Activated naive CD4-positive, alpha-beta T cell treated with anti-CD3 and anti-CD28 coated beads for 36 hours (primary cell): ENCODE measurements around the gene RNPS1. TPM values are rescaled to one million over a fixed set of nuclear protein-coding genes. Genes with fewer than 3 reads are reported as not detected.

Experiments
- CTCF ChIA-PET: fragments of 350-600 bp; sonication (Branson Sonifier 250); formaldehyde crosslinking; loops from one replicate; lab custom pipeline; 2021; ENCODE audit warnings: antibody characterized with exemption; lab: Charles Lee
- DNase-seq: peaks from one replicate; pipeline ENCODE4 v3.0.0-alpha.2; 2020
- H3K27ac Mint-ChIP-seq: one replicate; pipeline ENCODE4 v1.8.0; 2021; ENCODE audit warnings: mild to moderate bottlenecking, mixed read lengths
- H3K27me3 Mint-ChIP-seq: one replicate; pipeline ENCODE4 v1.8.0; 2021; ENCODE audit warnings: low read depth, mixed read lengths
- H3K36me3 Mint-ChIP-seq: one replicate; pipeline ENCODE4 v1.8.0; 2021; ENCODE audit warnings: low read depth, mixed read lengths
- H3K4me1 Mint-ChIP-seq: one replicate; pipeline ENCODE4 v1.8.0; 2021; ENCODE audit warnings: low read depth, mixed read lengths
- H3K4me3 Mint-ChIP-seq: one replicate; pipeline ENCODE4 v1.8.0; 2021; ENCODE audit warnings: mild to moderate bottlenecking, moderate library complexity, mixed read lengths
- H3K9me3 Mint-ChIP-seq: one replicate; pipeline ENCODE4 v1.8.0; 2021; ENCODE audit warnings: mixed read lengths
- intact Hi-C: fragments of 100-400 bp; cut with micrococcal nuclease; formaldehyde crosslinking; loops from one replicate; pipeline ENCODE4 v1.15.1; 2023
- total RNA-seq, 2 experiments: library from RNA; stranded (reverse); gene quantifications; one replicate each; pipeline ENCODE4 v1.2.3, GENCODE V29; 2021

The RNPS1 gene
- total RNA-seq, 2 experiments from 2014 or later: 306 to 311 TPM

DNA sequence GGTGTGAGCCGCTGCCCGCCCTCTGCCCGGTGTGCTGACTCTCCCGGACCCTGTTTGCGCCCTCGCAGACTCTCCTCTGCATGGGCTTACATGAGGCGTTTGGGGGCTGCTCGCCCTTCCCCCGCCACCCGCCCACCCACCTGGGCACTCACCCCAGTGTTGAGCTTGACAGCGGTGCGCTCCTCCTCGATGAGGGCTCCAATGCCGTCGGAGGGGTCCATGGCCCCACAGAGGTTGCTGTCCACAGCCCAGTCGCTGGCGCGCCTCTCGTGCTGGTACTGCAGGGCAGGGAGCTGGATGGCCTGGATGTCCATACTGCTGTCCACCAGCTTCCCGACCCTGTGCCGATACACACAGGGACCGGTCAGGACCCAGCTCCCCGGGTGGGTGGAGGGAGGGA, 21.4 kb upstream of the RNPS1 start:
- H3K27ac Mint-ChIP-seq: no peak overlapping the region
- CTCF ChIA-PET: interaction anchor here (0.5 kb wide), 1 partner anchor 31 kb away, joined by 4 read pairs; no protein-coding TSS in a partner anchor
- H3K9me3 Mint-ChIP-seq: no peaks in the 10 kb centered on the region
- no peaks in the 10 kb centered on the region for H3K36me3 Mint-ChIP-seq
- no peaks in the 10 kb centered on the region for H3K27me3 Mint-ChIP-seq
- H3K4me3 Mint-ChIP-seq: no peak overlapping the region
- intact Hi-C loops: no loop called here
- no peak for DNase-seq
- H3K4me1 Mint-ChIP-seq: no peaks in the 10 kb centered on the region

DNA sequence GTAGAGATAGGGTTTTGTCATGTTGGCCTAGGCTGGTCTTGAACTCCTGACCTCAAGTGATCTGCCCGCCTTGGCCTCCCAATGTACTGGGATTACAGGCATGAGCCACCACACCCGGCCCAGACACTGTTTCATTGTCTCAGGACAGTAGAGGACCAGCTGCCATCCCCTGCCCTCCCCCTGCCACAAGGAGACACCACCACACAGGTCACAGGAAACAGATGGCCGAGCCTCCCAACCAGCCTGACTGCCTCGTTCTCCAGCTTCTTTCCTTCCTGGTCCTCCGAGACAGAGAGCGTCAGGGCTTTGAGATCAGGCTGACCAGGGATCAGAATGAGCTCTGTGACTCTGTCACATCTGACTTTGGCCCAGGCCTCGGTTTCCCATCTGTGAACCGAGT, 20.8 kb upstream of the RNPS1 start:
- Mint-ChIP-seq H3K36me3 (no peaks in the 10 kb centered on the region), H3K27ac (no peak overlapping the region), H3K27me3 (no peaks in the 10 kb centered on the region), H3K4me3 (no peak overlapping the region), H3K9me3 (no peaks in the 10 kb centered on the region), H3K4me1 (no peaks in the 10 kb centered on the region)
- intact Hi-C loops: no loop called here
- CTCF ChIA-PET: interaction anchor here (1.0 kb wide), 1 partner anchor 9 kb away, joined by 3 read pairs; no protein-coding TSS in a partner anchor
- no peak for DNase-seq

DNA sequence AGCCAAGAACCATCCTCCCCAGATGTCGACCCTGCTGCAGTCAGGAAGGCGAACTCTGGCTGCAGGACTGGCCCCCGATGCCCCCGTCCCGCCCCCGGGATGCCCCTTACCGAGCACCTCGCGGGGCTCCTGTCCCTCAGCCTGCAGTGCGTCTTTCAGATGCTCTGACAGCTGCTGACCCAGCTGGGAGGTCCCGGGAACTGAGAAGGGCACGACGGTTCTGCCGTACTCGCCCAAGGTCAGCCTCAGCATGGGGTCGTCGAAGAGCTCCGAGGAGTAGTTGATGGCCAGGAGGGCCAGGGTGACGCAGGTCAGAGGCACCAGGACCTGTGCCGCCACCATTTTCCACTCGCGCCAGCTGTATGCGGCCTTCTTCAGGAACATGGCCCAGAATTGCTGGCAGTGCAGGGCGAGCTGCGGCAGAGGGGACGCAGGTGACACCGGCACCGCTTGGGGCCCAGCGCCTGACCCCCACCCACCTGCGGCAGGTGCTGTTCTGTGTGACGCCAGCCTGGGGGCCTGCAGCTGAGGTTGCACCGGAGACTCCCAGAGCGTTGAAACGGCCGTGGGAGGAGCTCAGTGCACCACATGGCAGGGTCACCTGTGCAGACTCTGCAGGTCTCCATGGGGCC, 20.1 kb upstream of the RNPS1 start:
- Mint-ChIP-seq H3K27me3 (no peaks in the 10 kb centered on the region), H3K4me3 (no peak overlapping the region), H3K9me3 (no peaks in the 10 kb centered on the region), H3K36me3 (no peaks in the 10 kb centered on the region), H3K4me1 (no peaks in the 10 kb centered on the region), H3K27ac (no peak overlapping the region)
- intact Hi-C loops: no loop called here
- DNase-seq: no peak
- CTCF ChIA-PET: interaction anchor here (1.0 kb wide), 1 partner anchor 9 kb away, joined by 3 read pairs; no protein-coding TSS in a partner anchor

DNA sequence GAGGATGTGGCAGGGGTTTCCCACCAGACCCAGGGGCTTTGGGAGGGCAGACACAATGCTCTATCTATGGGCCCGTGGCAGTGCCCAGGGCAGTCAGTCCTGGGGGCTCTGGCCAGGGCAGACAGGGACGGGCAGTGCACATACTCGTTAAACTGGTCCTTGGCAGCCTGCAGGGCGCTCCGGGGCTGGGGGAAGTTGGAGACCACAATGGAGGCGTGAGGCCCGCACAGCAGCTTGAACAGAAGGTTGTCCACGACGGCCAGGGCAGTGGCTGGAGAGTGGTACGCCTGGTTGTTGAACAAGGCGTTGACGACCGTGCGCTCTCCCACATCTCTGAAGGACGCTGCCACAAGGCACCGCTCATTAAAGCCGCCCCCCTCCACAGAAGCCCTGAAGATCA, 18.6 kb upstream of the RNPS1 start:
- Mint-ChIP-seq H3K27me3 (no peaks in the 10 kb centered on the region), H3K4me3 (no peak overlapping the region), H3K36me3 (no peaks in the 10 kb centered on the region), H3K27ac (no peak overlapping the region), H3K4me1 (no peaks in the 10 kb centered on the region), H3K9me3 (no peaks in the 10 kb centered on the region)
- DNase-seq: no peak
- CTCF ChIA-PET: no interaction called here
- intact Hi-C loops: no loop called here

DNA sequence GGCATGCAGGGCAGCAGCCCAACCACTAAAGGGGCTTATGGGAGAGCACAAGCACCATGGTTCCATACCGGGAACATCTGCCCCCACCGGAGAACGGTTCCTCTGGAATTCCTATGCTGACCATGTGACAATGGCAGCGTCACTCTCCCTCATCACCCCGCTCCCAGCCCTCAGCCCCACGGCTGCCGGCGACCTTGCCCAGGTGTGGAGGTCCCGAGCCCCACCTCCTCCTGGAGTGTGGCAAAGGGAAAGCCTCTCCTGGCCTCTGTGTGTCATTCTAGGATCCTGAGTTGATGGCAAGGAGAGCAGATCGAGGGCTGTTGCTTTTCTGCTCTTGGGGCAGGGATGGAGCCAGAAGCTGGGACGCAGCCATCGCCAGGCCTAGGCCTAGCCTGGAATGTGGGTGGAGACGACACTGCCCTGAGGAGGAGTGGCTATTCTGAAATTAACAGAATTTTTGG, 17.8 kb upstream of the RNPS1 start:
- CTCF ChIA-PET: no interaction called here
- Mint-ChIP-seq H3K36me3 (no peaks in the 10 kb centered on the region), H3K4me1 (no peaks in the 10 kb centered on the region), H3K4me3 (no peak overlapping the region), H3K27ac (no peak overlapping the region), H3K9me3 (no peaks in the 10 kb centered on the region), H3K27me3 (no peaks in the 10 kb centered on the region)
- intact Hi-C loops: no loop called here
- no peak for DNase-seq

DNA sequence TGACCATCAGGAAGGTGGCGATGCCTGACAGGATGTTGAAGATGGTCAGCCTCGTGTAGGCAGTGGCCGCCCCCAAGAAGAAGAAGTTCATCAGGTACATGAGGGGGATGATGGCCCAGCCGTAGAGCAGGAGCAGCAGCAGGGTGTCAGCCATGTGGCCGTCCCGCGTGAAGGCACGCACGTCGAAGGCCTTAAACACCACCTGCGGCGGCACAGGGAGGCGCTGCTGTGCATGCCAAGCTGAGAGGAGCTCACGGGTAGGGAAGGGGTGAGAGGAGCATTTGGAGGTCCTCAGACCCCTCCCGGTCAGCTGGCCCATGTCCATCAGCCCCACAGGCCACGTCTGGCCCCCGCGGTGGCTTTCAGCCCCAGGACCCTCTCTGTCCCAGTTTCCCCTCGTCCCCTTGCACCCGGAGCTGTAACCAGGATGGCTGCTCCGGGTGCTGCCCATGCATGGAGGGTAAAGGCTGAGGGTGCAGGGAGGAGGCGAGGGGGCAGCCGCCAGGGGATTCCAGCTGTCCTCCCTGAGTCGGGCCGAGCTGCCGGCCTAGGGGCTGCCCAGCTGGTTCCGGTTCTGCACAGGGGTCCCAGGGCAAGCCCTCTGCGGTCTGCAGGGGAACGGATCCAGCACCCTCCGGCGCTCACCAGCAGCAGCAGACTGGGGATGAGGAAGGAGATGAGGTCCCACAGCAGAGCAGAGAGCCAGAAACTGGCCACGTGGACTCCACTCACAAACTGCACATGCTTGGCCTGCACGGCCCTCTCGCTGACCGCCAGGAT, 17.1 kb upstream of the RNPS1 start:
- no peaks in the 10 kb centered on the region for H3K27me3 Mint-ChIP-seq
- DNase-seq: no peak

DNA sequence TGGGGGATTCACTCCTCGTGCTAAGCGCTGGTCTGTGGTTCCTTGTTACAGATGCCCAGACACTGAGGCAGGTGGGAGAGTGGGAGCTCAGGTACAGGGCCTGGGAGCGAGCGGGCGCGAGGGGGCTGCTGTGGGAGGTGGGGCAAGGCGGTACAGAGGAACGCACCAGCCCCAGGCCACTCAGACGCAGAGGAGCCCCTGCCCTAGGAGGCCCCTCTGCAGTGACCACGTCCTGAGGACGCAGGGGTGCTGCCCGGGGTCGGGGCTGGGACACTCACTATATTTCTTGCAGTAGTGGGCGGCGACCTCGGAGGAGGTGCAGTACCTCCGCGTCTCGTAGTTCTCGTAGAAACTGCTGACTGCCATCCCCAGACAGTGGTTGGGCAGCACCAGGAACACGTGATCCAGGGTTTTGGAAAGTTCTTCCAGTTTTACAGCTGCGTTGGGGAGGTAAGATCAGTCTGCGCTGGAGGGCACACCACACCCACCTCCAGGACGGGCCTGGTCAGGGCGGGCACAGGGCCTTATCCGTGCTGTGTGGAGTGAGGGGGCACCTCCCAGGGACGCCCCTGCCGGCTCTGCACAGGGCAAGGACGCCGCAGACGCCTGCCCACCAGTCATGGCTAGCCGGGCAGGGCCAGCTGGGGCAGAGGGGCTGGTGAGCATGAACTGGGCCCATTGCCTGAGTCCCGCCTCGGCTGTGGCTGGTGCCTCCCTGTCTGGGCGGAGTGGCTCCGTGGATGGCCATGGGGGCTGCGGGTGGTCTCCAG, 16.3 kb upstream of the RNPS1 start:
- Mint-ChIP-seq H3K4me3 (no peak overlapping the region), H3K36me3 (no peaks in the 10 kb centered on the region), H3K27ac (no peak overlapping the region), H3K27me3 (no peaks in the 10 kb centered on the region), H3K9me3 (no peaks in the 10 kb centered on the region), H3K4me1 (no peaks in the 10 kb centered on the region)
- intact Hi-C loops: no loop called here
- CTCF ChIA-PET: no interaction called here
- DNase-seq: no peak

More for the DNA sequence above, 17.1 kb upstream of the RNPS1 start:
- intact Hi-C loops: no loop called here
- Mint-ChIP-seq H3K4me3 (no peak overlapping the region), H3K4me1 (no peaks in the 10 kb centered on the region), H3K9me3 (no peaks in the 10 kb centered on the region), H3K36me3 (no peaks in the 10 kb centered on the region), H3K27ac (no peak overlapping the region)
- CTCF ChIA-PET: no interaction called here

DNA sequence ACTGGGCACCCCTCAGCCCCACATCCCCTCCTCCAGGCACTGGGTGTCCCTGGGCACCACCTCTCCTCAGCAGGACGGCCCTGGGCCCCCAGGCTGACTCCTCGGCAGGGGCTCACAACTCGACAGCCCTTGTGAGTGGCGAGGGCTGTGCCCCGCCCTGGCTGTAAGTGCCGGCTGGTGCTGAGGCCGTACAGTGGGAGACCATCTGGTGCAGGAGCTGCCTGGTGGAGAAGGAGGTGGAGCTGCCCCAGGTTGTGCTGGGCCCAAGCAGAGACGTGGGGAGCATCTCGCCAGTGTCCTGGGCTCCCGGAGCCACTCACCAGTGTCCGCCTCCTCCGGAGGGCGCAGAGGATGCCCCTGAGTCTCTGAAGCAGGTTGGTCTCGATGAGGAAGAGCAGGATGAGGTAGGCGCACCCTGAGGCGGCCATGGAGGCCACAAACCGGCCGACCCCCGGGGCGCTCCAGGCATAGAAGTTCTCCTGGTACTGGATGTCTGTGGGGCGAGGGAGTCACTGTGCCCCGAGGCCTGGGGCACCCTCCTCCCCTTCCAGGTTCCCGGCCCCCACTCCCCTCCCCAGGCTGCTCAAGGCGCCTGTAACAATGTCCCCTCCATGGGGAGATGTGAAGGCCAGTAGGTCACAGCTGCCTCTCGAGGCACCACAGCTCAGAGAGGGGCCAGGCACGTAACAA, 15.1 kb upstream of the RNPS1 start:
- Mint-ChIP-seq H3K27ac (no peak overlapping the region), H3K4me3 (no peak overlapping the region), H3K4me1 (no peaks in the 10 kb centered on the region), H3K9me3 (no peaks in the 10 kb centered on the region), H3K36me3 (no peaks in the 10 kb centered on the region), H3K27me3 (no peaks in the 10 kb centered on the region)
- DNase-seq: no peak
- CTCF ChIA-PET: no interaction called here
- intact Hi-C loops: no loop called here

DNA sequence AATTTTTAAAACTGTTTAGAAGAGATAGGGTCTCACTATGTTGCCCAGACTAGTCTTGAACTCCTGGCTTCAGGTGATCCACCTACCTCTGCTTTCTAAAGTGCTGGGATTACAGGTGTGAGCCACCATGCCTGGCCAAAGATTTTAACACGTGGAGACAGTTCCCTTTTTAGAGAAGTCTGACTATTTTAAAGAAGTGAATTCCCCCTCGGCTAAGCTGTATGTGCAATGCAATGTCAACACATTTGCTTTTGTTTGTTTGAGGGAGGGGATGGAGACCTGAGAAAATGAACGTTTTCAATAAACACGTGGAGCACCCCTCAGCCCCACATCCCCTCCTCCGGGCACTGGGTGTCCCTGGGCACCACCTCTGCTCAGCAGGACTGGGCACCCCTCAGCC, 14.3 kb upstream of the RNPS1 start:
- no peak for DNase-seq
- H3K36me3 Mint-ChIP-seq: no peaks in the 10 kb centered on the region

DNA sequence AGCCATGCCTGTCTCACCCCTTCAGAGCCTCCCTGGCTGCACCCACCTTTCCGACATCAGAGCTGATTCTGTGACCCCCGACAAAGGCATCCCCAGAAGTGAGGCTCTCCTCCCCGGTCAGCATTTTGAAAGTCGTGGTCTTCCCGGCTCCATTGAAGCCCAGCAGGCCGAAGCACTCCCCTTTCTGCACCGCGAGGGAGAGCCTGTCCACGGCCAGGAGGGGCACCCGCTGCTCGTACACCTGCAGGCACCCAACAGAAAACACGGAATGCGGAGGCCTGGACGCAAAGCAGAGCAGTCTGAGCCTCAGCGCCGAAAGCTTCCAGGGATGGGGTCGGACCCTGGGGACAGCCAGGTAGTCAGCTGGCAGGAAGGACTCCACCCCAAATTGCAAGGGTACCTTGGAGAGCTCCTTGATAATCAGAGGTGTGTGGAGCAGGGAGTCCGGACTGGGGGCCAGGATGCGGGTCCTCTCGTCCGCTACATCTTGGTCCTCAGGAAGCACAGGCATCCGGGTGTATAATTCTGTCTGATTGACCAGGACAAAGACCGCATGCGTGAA, 13.1 kb upstream of the RNPS1 start:
- Mint-ChIP-seq H3K36me3 (no peaks in the 10 kb centered on the region), H3K9me3 (no peaks in the 10 kb centered on the region), H3K4me3 (no peak overlapping the region), H3K27me3 (no peaks in the 10 kb centered on the region), H3K4me1 (no peaks in the 10 kb centered on the region), H3K27ac (no peak overlapping the region)
- intact Hi-C loops: no loop called here
- CTCF ChIA-PET: interaction anchor here (0.7 kb wide), 1 partner anchor 76 kb away, joined by 4 read pairs; the partner anchor contains the start of gene MLST8
- DNase-seq: no peak

More for the DNA sequence above, 14.3 kb upstream of the RNPS1 start:
- intact Hi-C loops: no loop called here
- no peak overlapping the region for H3K27ac Mint-ChIP-seq
- no peaks in the 10 kb centered on the region for H3K9me3 Mint-ChIP-seq
- H3K4me3 Mint-ChIP-seq: no peak overlapping the region
- H3K27me3 Mint-ChIP-seq: no peaks in the 10 kb centered on the region
- no peaks in the 10 kb centered on the region for H3K4me1 Mint-ChIP-seq
- CTCF ChIA-PET: no interaction called here

DNA sequence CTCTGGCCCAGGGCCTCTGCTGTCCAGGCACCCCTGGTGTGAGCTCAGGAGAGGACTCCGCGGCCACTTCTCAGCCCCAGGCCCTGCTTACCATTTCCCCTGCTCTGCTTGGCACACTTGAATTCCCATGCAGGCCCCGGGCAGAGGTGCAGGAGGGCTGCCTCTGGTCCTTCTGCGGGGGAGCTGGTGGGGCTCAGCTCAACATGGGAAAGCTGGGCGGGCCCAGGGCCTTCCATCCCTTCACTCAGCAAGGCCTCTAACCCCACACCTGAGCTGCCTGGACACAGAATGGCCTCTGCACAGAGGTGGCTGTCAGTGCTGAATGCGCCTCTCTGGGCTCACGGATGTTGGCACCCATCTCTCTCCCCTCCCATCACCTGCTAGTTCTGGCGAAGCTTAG, 12.5 kb upstream of the RNPS1 start:
- intact Hi-C loops: no loop called here
- Mint-ChIP-seq H3K36me3 (no peaks in the 10 kb centered on the region), H3K9me3 (no peaks in the 10 kb centered on the region), H3K27me3 (no peaks in the 10 kb centered on the region), H3K4me1 (no peaks in the 10 kb centered on the region), H3K4me3 (no peak overlapping the region), H3K27ac (no peak overlapping the region)
- DNase-seq: no peak
- CTCF ChIA-PET: no interaction called here
